PC-3 (cell line): ENCODE data around the gene DDX24. TPM values are rescaled to one million over a fixed set of nuclear protein-coding genes. Genes with fewer than 3 reads are reported as not detected.

Experiments
- ATAC-seq: fragments of 200-7000 bp; cut with Tn5 transposase; 2 replicates; pipeline ENCODE4 v1.9.1; 2020; ENCODE audit warnings: mild to moderate bottlenecking, moderate library complexity
- BruUV-seq: library from RNA; stranded (reverse); fragments of 400-500 nt; replicated peaks from 2 replicates; lab custom pipeline; 2021; lab: Mats Ljungman, UMichigan
- CTCF ChIA-PET: fragments of 300-600 bp; sonication (Branson Sonifier 250); formaldehyde crosslinking; loops from one replicate; lab custom pipeline; 2022; ENCODE audit warnings: antibody characterized with exemption; lab: Charles Lee
- POLR2A ChIA-PET: fragments of 300-600 bp; sonication (Branson Sonifier 250); formaldehyde crosslinking; loops from one replicate; lab custom pipeline; 2022; ENCODE audit warnings: antibody characterized with exemption; ENCODE audit not compliant: unreplicated experiment; lab: Charles Lee
- DNase-seq: peaks from one replicate; pipeline ENCODE4 v3.0.0-alpha.2; 2015
- H2AFZ ChIP-seq: fragments of 300-600 bp; sonication (generic); 2 replicates; pipeline ENCODE4 v1.6.0; 2016; ENCODE audit warnings: antibody characterized with exemption, low read length
- H3F3A ChIP-seq: fragments of 300-600 bp; sonication (generic); one replicate; pipeline ENCODE4 v1.6.0; 2017; ENCODE audit warnings: antibody characterized with exemption, low read length, control low read depth, mild to moderate bottlenecking; ENCODE audit not compliant: unreplicated experiment
- H3K27ac ChIP-seq: fragments of 300-600 bp; sonication (generic); 2 replicates; pipeline ENCODE4 v1.5.1; 2016; ENCODE audit warnings: mild to moderate bottlenecking, low read length
- H3K27me3 ChIP-seq: fragments of 300-600 bp; sonication (generic); 2 replicates; pipeline ENCODE4 v1.6.1; 2016; ENCODE audit warnings: low read length, mixed read lengths
- H3K36me3 ChIP-seq: fragments of 300-600 bp; sonication (generic); 2 replicates; pipeline ENCODE4 v1.6.1; 2016; ENCODE audit warnings: low read depth, mixed run types, low read length, mixed read lengths
- H3K4me1 ChIP-seq: fragments of 300-600 bp; sonication (generic); 2 replicates; pipeline ENCODE4 v1.5.1; 2016; ENCODE audit warnings: low read length; ENCODE audit not compliant: insufficient read depth
- H3K4me2 ChIP-seq: fragments of 300-600 bp; sonication (generic); 2 replicates; pipeline ENCODE4 v1.6.0; 2016; ENCODE audit warnings: low read length
- H3K4me3 ChIP-seq: fragments of 300-600 bp; sonication (generic); 2 replicates; pipeline ENCODE4 v1.5.1; 2016; ENCODE audit warnings: mild to moderate bottlenecking, low read length, mixed read lengths
- H3K79me2 ChIP-seq: fragments of 300-600 bp; sonication (generic); 2 replicates; pipeline ENCODE4 v1.6.1; 2017; ENCODE audit warnings: low read length, mixed read lengths
- H3K9ac ChIP-seq: fragments of 300-600 bp; sonication (generic); 2 replicates; pipeline ENCODE4 v1.6.0; 2016; ENCODE audit warnings: mild to moderate bottlenecking, low read length
- H3K9me2 ChIP-seq: fragments of 300-600 bp; sonication (generic); replicated peaks from 2 replicates; pipeline ENCODE4 v1.6.1; 2016; ENCODE audit warnings: mixed run types, low read length, mixed read lengths
- H3K9me3 ChIP-seq: fragments of 300-600 bp; sonication (generic); 2 replicates; pipeline ENCODE4 v1.6.1; 2016; ENCODE audit warnings: low read length, mixed read lengths
- H4K20me1 ChIP-seq: fragments of 300-600 bp; sonication (generic); 2 replicates; pipeline ENCODE4 v1.6.1; 2016; ENCODE audit warnings: low read length, mixed read lengths
- EZH2 ChIP-seq: fragments of 300-600 bp; sonication (generic); IDR thresholded peaks from one replicate; pipeline ENCODE4 v1.6.1; 2017; ENCODE audit warnings: antibody characterized with exemption, mild to moderate bottlenecking, low read length; ENCODE audit not compliant: unreplicated experiment
- EZH2phosphoT487 ChIP-seq: fragments of 300-600 bp; sonication (generic); IDR thresholded peaks from 2 replicates; pipeline ENCODE4 v1.6.1; 2018; ENCODE audit warnings: mild to moderate bottlenecking, antibody characterized with exemption, low read length, borderline replicate concordance
- intact Hi-C: fragments of 100-400 bp; cut with micrococcal nuclease; formaldehyde crosslinking; loops from 2 replicates; pipeline ENCODE4 v1.9.0; 2023
- total RNA-seq: library from RNA; depleted of rRNA; stranded (reverse); fragments of >200 nt; gene quantifications from 2 replicates; pipeline ENCODE4 v1.2.3, GENCODE V29; 2014
- TF ChIP-seq, protein P1 (sequence below): fragments of 300-600 bp; sonication (generic); conservative IDR thresholded peaks from 2 replicates; pipeline ENCODE4 v1.5.1; 2017; ENCODE audit warnings: antibody characterized with exemption, low read depth, mild to moderate bottlenecking, low read length

Gene DDX24
- total RNA-seq, 1 experiment from 2014 or later: 120 TPM

DNA sequence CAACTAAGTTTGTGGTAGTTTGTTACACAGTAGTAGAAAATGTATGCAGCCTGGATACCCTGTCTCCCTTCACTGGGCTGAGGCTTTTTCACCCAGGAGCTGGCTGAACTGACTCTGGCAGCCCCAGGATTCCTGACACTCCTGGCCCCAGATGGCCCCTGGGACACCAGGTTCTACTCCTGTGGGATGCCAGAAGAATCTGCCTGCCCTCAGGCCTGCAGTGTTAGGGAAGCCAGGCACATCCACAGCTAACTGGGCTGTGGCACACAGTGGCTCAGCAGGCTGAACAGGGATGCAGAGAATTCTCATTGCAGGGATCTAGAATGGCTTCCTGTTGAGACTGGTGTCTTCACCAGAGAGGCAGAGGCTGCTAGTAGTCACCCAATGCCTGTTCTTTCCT lies 38.1 kb upstream of the DDX24 start:
- Histone ChIP-seq H3K36me3 (no peaks in the 10 kb centered on the region), H3K27me3 (peaks cover 7% of the 10 kb centered on the region), H3F3A (no peaks in the 10 kb centered on the region), H2AFZ (no peak overlapping the region), H4K20me1 (no peaks in the 10 kb centered on the region), H3K4me2 (no peak overlapping the region), H3K9me2 (no peaks in the 10 kb centered on the region), H3K79me2 (no peaks in the 10 kb centered on the region), H3K9ac (no peak overlapping the region), H3K9me3 (no peaks in the 10 kb centered on the region), H3K27ac (no peak overlapping the region), H3K4me1 (no peaks in the 10 kb centered on the region), H3K4me3 (no peak overlapping the region)
- CTCF ChIA-PET: no interaction called here
- ATAC-seq: no peak
- POLR2A ChIA-PET: no interaction called here
- no TSS peak for BruUV-seq
- intact Hi-C loops: no loop called here
- TF ChIP-seq EZH2phosphoT487: no peak
- TF ChIP-seq EZH2: no peak
- TF ChIP-seq, protein P1, sequence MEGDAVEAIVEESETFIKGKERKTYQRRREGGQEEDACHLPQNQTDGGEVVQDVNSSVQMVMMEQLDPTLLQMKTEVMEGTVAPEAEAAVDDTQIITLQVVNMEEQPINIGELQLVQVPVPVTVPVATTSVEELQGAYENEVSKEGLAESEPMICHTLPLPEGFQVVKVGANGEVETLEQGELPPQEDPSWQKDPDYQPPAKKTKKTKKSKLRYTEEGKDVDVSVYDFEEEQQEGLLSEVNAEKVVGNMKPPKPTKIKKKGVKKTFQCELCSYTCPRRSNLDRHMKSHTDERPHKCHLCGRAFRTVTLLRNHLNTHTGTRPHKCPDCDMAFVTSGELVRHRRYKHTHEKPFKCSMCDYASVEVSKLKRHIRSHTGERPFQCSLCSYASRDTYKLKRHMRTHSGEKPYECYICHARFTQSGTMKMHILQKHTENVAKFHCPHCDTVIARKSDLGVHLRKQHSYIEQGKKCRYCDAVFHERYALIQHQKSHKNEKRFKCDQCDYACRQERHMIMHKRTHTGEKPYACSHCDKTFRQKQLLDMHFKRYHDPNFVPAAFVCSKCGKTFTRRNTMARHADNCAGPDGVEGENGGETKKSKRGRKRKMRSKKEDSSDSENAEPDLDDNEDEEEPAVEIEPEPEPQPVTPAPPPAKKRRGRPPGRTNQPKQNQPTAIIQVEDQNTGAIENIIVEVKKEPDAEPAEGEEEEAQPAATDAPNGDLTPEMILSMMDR: no peak
- DNase-seq: no peak

DNA sequence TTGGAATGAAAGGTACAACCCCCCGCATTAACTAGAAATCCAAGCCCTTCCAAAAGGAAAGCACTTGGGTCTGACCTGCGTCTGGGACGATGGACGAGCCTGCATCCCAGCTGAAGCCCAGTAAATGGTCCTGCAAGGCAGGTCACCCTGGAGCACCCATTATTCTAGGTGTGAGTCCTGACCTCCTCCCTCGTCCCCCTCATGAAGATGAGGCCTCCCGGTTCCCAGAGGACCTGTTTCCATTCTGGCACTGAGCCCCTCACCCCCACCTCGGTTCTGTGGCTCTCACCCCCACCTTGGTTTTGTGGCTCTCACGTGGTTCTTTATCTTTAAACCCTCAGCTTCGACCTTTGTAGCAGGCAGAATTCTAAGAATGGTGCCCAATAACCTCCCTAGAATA lies 36.9 kb upstream of the DDX24 start:
- DNase-seq (no peak), ATAC-seq (no peak)
- no TSS peak for BruUV-seq
- Histone ChIP-seq H3K9me3 (no peaks in the 10 kb centered on the region), H3K79me2 (no peaks in the 10 kb centered on the region), H3K27ac (no peak overlapping the region), H3K9ac (no peak overlapping the region), H3K4me1 (no peaks in the 10 kb centered on the region), H3K36me3 (no peaks in the 10 kb centered on the region), H4K20me1 (no peaks in the 10 kb centered on the region), H3F3A (no peaks in the 10 kb centered on the region), H3K9me2 (no peaks in the 10 kb centered on the region), H2AFZ (no peak overlapping the region), H3K27me3 (peaks cover 7% of the 10 kb centered on the region), H3K4me2 (no peak overlapping the region), H3K4me3 (no peak overlapping the region)
- CTCF ChIA-PET: no interaction called here
- POLR2A ChIA-PET: no interaction called here
- intact Hi-C loops: no loop called here
- TF ChIP-seq, protein P1: no peak
- TF ChIP-seq EZH2 (no peak), EZH2phosphoT487 (no peak)

DNA sequence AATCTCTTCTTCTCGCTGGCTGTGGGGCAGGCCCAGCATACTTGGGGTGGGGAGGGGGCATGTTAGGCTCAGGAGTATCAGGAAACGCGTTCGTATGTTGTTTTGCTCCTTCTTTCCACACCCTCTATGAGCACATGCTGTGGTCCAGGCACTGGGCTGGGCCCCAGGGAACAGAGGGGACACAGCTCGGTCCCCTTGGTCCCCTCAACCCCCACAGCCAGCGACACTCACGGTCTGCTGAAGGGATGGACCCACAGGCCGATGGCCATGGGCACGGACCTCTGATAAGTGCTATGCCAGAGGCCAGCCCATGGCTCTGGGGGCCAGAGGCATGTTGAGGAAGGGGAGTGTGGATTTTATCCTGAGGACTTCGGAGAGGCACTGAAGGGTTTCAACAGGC lies 35.7 kb upstream of the DDX24 start:
- no peaks in the 10 kb centered on the region for H3K36me3 ChIP-seq
- no peaks in the 10 kb centered on the region for H3K9me2 ChIP-seq
- intact Hi-C loops: no loop called here
- no peak overlapping the region for H3K4me3 ChIP-seq
- no peaks in the 10 kb centered on the region for H3K9me3 ChIP-seq
- TF ChIP-seq EZH2phosphoT487 (no peak), EZH2 (no peak)
- TF ChIP-seq, protein P1: no peak
- H3K27ac ChIP-seq: no peak overlapping the region
- no peak overlapping the region for H3K9ac ChIP-seq
- H4K20me1 ChIP-seq: no peaks in the 10 kb centered on the region
- H2AFZ ChIP-seq: no peak overlapping the region
- peaks cover 7% of the 10 kb centered on the region for H3K27me3 ChIP-seq
- no TSS peak for BruUV-seq
- no peaks in the 10 kb centered on the region for H3K79me2 ChIP-seq
- CTCF ChIA-PET: no interaction called here
- no peak overlapping the region for H3K4me2 ChIP-seq
- H3F3A ChIP-seq: no peaks in the 10 kb centered on the region
- POLR2A ChIA-PET: no interaction called here
- ATAC-seq: no peak
- DNase-seq: no peak
- H3K4me1 ChIP-seq: no peaks in the 10 kb centered on the region
